Lung microvascular endothelial cell (primary cell): Measurements from ENCODE around the gene CDH11. TPM values are rescaled to one million over a fixed set of nuclear protein-coding genes. Genes with fewer than 3 reads are reported as not detected.
A peak's percentile ranks its signal among the peaks of the same experiment; 100 is the strongest.

ENCODE experiments used
- DNase-seq, 2 donors: peaks; one replicate each; pipeline versions ENCODE4 v3.0.0 to v3.0.0-alpha.2; 2010; ENCODE audit warnings: low read depth in 2 of 2
- total RNA-seq: library from RNA; depleted of rRNA; stranded (reverse); fragments of >200 nt; gene quantifications from 2 replicates; pipeline ENCODE4 v1.2.1, GENCODE V29; 2014

CDH11 gene
- total RNA-seq, 1 donor from 2014 or later = 3.4 TPM

- no peak for DNase-seq
Observed at GRCh38 chr16:64981568-64982281, 140.1 kb downstream of the CDH11 start.

- no peak for DNase-seq
Observed at GRCh38 chr16:64977206-64977920, 144.5 kb downstream of the CDH11 start.

GRCh38 chr16:64975821-64976220 is 146.0 kb downstream of the CDH11 start:
- DNase-seq = no peak

- DNase-seq = no peak
Observed at GRCh38 chr16:64974381-64974780, 147.5 kb downstream of the CDH11 start.

GRCh38 chr16:64973171-64973570 is 148.7 kb downstream of the CDH11 start:
- no peak for DNase-seq

- no peak for DNase-seq
Observed at GRCh38 chr16:64971171-64971570, 150.7 kb downstream of the CDH11 start.

- DNase-seq = no peak
Observed at GRCh38 chr16:64969221-64969620, 152.6 kb downstream of the CDH11 start.

GRCh38 chr16:64968539-64968938 is 153.3 kb downstream of the CDH11 start:
- no peak for DNase-seq

- DNase-seq = peak; percentile 27 to 50
Observed at GRCh38 chr16:64964126-64964540, 157.7 kb downstream of the CDH11 start.

- DNase-seq = peak; percentile 19 to 45
Observed at GRCh38 chr16:64962786-64963185, 159.1 kb downstream of the CDH11 start.

GRCh38 chr16:64957246-64957645 is 164.6 kb downstream of the CDH11 start:
- DNase-seq = no peak

GRCh38 chr16:64952177-64952576 is 169.7 kb downstream of the CDH11 start:
- DNase-seq = peak in 1 of 2 donors; percentile 31

GRCh38 chr16:64951193-64951592 is 170.7 kb downstream of the CDH11 start:
- DNase-seq = no peak

- no peak for DNase-seq
Observed at GRCh38 chr16:64950731-64951130, 171.1 kb downstream of the CDH11 start.

GRCh38 chr16:64950262-64950661 is 171.6 kb downstream of the CDH11 start:
- DNase-seq = no peak

- peak; percentile 14 to 58 for DNase-seq
Observed at GRCh38 chr16:64948056-64948455, 173.8 kb downstream of the CDH11 start.

GRCh38 chr16:64947651-64948050 is 174.2 kb downstream of the CDH11 start:
- no peak for DNase-seq

GRCh38 chr16:64933885-64934284 is 188.0 kb downstream of the CDH11 start:
- no peak for DNase-seq

- no peak for DNase-seq
Observed at GRCh38 chr16:64926476-64926875, 195.4 kb downstream of the CDH11 start.

GRCh38 chr16:64925166-64925565 is 196.7 kb downstream of the CDH11 start:
- DNase-seq = no peak

- no peak for DNase-seq
Observed at GRCh38 chr16:64924086-64924485, 197.8 kb downstream of the CDH11 start.

- no peak for DNase-seq
Observed at GRCh38 chr16:64919929-64920607, 201.8 kb downstream of the CDH11 start.
